GM06990 (cell line): ENCODE data around the gene DIP2B.
A peak's percentile ranks its signal among the peaks of the same experiment; 100 is the strongest.
"Not testable (repeated sequence)": the region's sequence is repeated elsewhere in the genome, so short reads cannot be mapped to it uniquely, and the experiment has no call there.

Experiments used
- DNase-seq: peaks from one replicate; pipeline ENCODE4 v3.0.0-alpha.2; 2011; ENCODE audit not compliant: insufficient read length; ENCODE audit errors: extremely low read depth
- H3K27me3 ChIP-seq: replicated peaks from 2 replicates; pipeline ENCODE4 v1.6.0; 2011; ENCODE audit warnings: low read length; ENCODE audit not compliant: control insufficient read depth, insufficient read depth
- H3K36me3 ChIP-seq: 2 replicates; pipeline ENCODE4 v1.5.1; 2011; ENCODE audit warnings: low read length; ENCODE audit not compliant: control insufficient read depth, insufficient read depth
- H3K4me3 ChIP-seq: replicated peaks from 2 replicates; pipeline ENCODE4 v1.5.1; 2011; ENCODE audit warnings: low read depth, mild to moderate bottlenecking, control low read depth, low read length
- TF ChIP-seq, protein P1 (sequence below): IDR thresholded peaks from 2 replicates; pipeline ENCODE4 v1.5.1; 2011; ENCODE audit warnings: low read length, control low read depth, mild to moderate bottlenecking, inconsistent platforms; ENCODE audit not compliant: insufficient read depth, poor library complexity, severe bottlenecking

The DIP2B gene

DNA sequence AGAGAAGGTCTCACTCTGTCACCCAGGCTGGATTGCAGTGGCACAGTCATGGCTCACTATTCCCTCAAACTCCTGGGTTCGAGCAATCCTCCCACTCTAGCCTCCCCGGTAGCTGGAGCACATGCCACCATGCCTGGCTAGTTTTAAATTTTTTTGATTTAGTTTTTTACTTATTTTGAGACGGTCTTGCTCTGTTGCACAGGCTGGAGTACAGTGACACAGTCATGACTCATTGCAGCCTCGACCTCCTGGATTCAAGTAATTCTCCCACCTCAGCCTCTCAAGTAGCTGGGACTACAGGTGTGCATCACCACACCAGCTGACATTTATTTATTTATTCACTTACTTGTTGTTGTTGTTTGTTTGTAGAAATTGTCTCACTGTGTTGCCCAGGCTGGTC lies 22.2 kb upstream of the DIP2B start:
- TF ChIP-seq, protein P1, sequence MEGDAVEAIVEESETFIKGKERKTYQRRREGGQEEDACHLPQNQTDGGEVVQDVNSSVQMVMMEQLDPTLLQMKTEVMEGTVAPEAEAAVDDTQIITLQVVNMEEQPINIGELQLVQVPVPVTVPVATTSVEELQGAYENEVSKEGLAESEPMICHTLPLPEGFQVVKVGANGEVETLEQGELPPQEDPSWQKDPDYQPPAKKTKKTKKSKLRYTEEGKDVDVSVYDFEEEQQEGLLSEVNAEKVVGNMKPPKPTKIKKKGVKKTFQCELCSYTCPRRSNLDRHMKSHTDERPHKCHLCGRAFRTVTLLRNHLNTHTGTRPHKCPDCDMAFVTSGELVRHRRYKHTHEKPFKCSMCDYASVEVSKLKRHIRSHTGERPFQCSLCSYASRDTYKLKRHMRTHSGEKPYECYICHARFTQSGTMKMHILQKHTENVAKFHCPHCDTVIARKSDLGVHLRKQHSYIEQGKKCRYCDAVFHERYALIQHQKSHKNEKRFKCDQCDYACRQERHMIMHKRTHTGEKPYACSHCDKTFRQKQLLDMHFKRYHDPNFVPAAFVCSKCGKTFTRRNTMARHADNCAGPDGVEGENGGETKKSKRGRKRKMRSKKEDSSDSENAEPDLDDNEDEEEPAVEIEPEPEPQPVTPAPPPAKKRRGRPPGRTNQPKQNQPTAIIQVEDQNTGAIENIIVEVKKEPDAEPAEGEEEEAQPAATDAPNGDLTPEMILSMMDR: no peak
- no peak for DNase-seq
- Histone ChIP-seq H3K4me3 (no peak overlapping the region), H3K27me3 (no peaks in the 10 kb centered on the region), H3K36me3 (no peaks in the 10 kb centered on the region)

DNA sequence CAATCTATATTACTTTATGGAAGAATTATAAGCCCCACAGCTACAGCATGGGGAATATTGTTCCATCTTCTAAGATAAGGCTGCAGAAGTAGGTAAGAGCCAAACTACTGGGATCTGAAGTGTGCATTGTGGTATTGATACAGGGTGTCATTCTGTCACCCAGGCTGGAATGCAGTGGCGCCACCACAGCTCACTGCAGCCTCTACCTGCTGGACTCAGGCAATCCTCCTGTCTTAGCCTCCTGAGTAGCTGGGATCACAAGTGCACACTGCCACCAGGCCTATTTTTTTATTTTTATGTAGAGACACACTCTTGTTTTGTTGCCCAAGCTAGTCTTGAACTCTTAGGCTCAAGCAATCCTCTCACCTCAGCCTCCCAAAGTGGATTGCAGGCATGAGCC lies 21.3 kb upstream of the DIP2B start:
- no peaks in the 10 kb centered on the region for H3K27me3 ChIP-seq
- DNase-seq: no peak
- no peak overlapping the region for H3K4me3 ChIP-seq
- no peaks in the 10 kb centered on the region for H3K36me3 ChIP-seq
- TF ChIP-seq, protein P1: no peak

DNA sequence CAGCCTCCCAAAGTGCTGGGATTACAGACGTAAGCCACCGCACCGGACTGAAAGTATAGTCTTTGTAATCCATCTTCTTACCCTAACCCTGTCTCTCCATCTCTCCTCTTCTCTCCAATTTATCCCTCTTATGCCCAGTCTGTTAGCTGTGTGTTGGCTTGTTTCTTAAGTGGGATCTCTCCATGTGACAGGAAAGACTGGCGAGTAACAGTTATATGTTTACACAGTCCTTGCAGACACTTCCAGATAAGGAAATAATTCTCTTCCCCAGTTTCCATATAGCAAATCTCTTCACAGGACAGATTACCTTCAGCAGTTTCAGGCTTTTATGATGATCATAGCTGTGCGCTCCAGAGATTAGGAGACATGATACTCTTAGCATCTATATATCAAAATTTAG lies 16.0 kb upstream of the DIP2B start:
- TF ChIP-seq, protein P1: no peak
- H3K36me3 ChIP-seq: no peaks in the 10 kb centered on the region
- H3K27me3 ChIP-seq: no peaks in the 10 kb centered on the region
- DNase-seq: no peak
- no peak overlapping the region for H3K4me3 ChIP-seq

DNA sequence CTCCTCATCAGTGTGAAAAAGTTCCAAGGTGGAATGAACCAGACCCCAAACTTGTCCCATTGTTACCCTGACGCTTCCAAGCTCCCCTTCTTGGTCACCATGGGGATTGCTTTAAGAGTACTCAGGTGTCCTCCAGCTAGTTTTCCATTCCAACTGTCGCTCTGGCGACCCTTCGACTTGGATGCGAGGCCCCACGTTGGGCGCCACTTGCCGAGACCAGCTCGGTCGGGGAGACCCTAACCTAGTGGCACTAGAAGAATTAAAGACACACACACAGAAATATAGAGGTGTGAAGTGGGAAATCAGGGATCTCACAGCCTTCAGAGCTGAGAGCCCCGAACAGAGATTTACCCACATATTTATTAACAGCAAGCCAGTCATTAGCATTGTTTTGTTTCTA lies 6.7 kb upstream of the DIP2B start:
- not testable (repeated sequence) for H3K36me3 ChIP-seq, H3K4me3 ChIP-seq, H3K27me3 ChIP-seq, DNase-seq

DNA sequence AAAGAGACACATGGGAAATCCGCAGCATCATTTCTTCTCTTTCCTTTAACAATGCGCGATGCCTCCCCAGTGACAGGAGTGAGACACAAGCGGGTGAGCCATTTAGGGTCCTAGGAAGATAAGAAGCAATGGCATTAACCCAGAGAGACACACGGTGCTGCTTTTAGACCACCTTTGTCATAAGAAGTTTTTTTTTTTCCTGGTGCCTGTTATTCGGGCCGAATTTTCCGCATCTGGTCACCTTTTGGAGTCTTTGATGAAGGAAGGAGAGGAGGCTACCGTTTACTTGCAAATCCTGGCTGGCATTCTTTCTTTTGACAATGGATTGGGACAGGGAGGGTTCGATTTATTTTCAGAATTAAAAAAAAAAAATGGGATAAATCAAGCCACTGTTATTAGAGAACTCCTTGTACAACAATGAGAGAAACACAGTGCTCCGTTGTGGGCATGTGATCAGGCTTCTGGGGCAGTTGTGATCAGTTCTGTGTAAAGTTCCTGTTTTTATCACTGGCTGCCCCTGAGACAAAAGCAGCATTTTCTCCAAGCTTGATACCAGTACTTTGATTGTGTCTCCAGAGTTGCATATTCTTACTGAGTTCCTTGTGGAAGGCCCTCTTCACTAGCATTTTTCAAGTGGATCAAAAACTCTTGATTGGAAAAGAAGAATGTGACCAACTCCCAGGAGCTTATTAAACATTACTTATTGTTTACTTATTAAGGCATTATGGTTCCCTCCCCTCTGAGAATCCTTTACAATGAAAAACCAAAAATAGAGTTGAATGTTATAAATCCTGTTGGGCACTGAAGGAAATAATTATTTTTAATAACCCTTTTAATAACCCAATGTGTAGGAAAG lies 1.1 kb downstream of the DIP2B start:
- Histone ChIP-seq H3K4me3 (peak overlapping the region; percentile 97), H3K27me3 (no peaks in the 10 kb centered on the region), H3K36me3 (no peaks in the 10 kb centered on the region)
- DNase-seq: no peak
- TF ChIP-seq, protein P1: no peak

DNA sequence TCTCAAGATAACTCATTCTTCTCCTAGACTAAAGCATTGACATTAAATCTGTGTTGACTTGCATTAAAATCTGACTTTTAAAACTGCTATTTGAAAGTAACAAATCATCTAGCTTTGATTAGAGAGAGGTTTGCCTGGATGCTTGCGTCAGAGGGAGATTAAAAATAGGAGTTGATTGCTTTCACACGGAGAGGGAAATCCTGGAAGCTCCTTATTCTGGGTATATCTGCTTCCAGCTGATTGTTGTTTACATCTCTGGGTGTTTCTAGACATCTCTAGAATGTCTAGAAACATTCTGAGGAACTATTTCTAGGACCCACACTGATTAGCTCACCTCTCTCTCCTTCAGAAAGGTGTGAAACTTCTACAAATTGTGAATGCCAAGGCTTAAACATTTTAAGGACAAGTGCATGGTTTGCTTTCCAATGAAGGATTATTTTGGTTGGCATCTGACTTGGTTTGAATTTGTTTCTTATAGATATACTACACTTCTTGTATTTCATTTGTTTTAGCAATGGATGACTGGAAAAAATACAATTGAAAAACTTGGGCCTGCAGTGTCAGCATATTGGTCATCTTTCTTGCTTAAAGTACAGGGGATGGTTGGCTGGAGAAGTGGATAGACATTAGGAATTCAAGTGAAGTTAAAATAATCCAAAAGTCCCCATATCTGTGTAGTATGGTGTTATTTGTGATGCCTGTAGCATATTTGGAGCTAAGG lies 2.1 kb downstream of the DIP2B start:
- no peak for DNase-seq
- peak overlapping the region; percentile 97 for H3K4me3 ChIP-seq
- no peaks in the 10 kb centered on the region for H3K27me3 ChIP-seq
- H3K36me3 ChIP-seq: no peaks in the 10 kb centered on the region
- TF ChIP-seq, protein P1: no peak
